Measurements from ENCODE around the gene RAP1GDS1. TPM values are rescaled to one million over a fixed set of nuclear protein-coding genes. Genes with fewer than 3 reads are reported as not detected.
A peak's percentile ranks its signal among the peaks of the same experiment; 100 is the strongest.

RAP1GDS1 gene
- total RNA-seq, 3 donors from 2014 or later (not counting 1 experiment from before 2014, with no cell fraction given): 58.5 to 60.0 (median 59.7) TPM

GRCh38 chr4:98253499-98253898, 7.7 kb upstream of the RAP1GDS1 start:
- no peak overlapping the region for H3K4me3 ChIP-seq (ENCODE audit: low read length)
- no CpG with 5 or more reads among the region's 1 CpG for WGBS (ENCODE audit: insufficient coverage)
- Mint-ChIP-seq H3K4me3 (no peak overlapping the region), H3K27ac (no peak overlapping the region), H3K4me1 (peaks cover 0 to 2% of the 10 kb centered on the region in 2 donors), H3K36me3 (no peaks in the 10 kb centered on the region), H3K27me3 (ENCODE audit: low read depth in 2 of 2) (peaks cover 0 to 7% of the 10 kb centered on the region in 2 donors), H3K9me3 (no peaks in the 10 kb centered on the region)
- H3K4me1 ChIP-seq (ENCODE audit: control insufficient read depth, insufficient read depth, low read length): no peaks in the 10 kb centered on the region
- intact Hi-C loops (cut with micrococcal nuclease): no loop called here
- TF ChIP-seq CTCF (IDR thresholded peaks at IDR 0.05): no peak
- H3K27me3 ChIP-seq (ENCODE audit: control insufficient read depth, insufficient read depth, low read length): peaks cover 3% of the 10 kb centered on the region
- DNase-seq (no peak), ATAC-seq (no peak)
- H3K27ac ChIP-seq (ENCODE audit: low read length): no peak overlapping the region
- no peaks in the 10 kb centered on the region for H3K36me3 ChIP-seq (ENCODE audit: control insufficient read depth, insufficient read depth, low read length)
- no peaks in the 10 kb centered on the region for H3K9me3 ChIP-seq (ENCODE audit: control insufficient read depth, insufficient read depth, low read length)

DNA sequence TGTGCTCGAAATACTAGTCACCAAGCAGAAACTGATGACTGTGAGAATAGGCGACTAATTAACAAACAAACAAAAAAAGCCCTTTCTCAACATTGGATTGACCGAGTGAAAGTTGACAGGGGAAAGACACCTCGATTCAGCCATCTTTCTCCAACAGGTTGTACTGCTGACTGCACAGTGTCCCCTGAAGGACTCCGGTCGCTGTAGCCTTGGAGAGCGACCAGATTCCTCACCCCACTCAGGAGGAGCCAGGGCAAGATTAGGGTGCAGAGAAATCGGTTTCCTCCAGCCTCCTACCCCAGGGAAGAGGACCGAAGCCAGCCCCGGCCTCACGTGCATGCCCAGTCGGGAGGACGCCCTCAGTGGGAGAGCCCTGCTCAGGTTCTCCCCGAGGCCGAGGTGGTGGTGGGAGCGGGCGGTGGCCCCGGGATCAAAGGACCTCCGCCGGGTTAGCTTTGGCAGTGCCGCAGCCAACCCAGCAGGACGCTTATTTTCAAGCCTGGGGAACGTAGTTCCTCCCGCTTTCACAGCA, 1.1 kb upstream of the RAP1GDS1 start:
- peak in 1 of 2 donors; percentile 59 for DNase-seq

GRCh38 chr4:98261405-98262291, 464 bp downstream of the RAP1GDS1 start:
- Mint-ChIP-seq H3K36me3 (no peaks in the 10 kb centered on the region), H3K9me3 (no peaks in the 10 kb centered on the region), H3K27ac (peak overlapping the region; percentile 70 to 93), H3K4me3 (peak overlapping the region; percentile 92), H3K4me1 (peaks cover 45 to 46% of the 10 kb centered on the region in 2 donors), H3K27me3 (ENCODE audit: low read depth in 2 of 2) (no peaks in the 10 kb centered on the region)
- intact Hi-C loops (cut with micrococcal nuclease): loop anchor here (1.0 to 5.0 kb wide), 3 partner anchors 118 to 736 kb away; partner anchors contain the start of genes METAP1 and STPG2
- ATAC-seq: peak; percentile 19 to 41 (median 24)
- no peaks in the 10 kb centered on the region for H3K27me3 ChIP-seq (ENCODE audit: control insufficient read depth, insufficient read depth, low read length)
- H3K36me3 ChIP-seq (ENCODE audit: control insufficient read depth, insufficient read depth, low read length): no peaks in the 10 kb centered on the region
- peaks cover 15% of the 10 kb centered on the region for H3K4me1 ChIP-seq (ENCODE audit: control insufficient read depth, insufficient read depth, low read length)
- WGBS (ENCODE audit: insufficient coverage): 0% methylated on average over 78 of the region's 78 CpGs
- DNase-seq: peak; percentile 49 to 69
- H3K4me3 ChIP-seq (ENCODE audit: low read length): peak overlapping the region; percentile 57
- peak overlapping the region; percentile 36 for H3K27ac ChIP-seq (ENCODE audit: low read length)
- no peak for TF ChIP-seq CTCF (IDR thresholded peaks at IDR 0.05)
- H3K9me3 ChIP-seq (ENCODE audit: control insufficient read depth, insufficient read depth, low read length): no peaks in the 10 kb centered on the region

More for the DNA sequence above, 1.1 kb upstream of the RAP1GDS1 start:
- Mint-ChIP-seq H3K27ac (peak overlapping the region; percentile 70 to 93), H3K36me3 (no peaks in the 10 kb centered on the region), H3K9me3 (no peaks in the 10 kb centered on the region), H3K27me3 (ENCODE audit: low read depth in 2 of 2) (peaks cover 0 to 4% of the 10 kb centered on the region in 2 donors), H3K4me1 (peaks cover 36 to 40% of the 10 kb centered on the region in 2 donors), H3K4me3 (peak overlapping the region; percentile 91)
- ATAC-seq: peak in 1 of 3 donors; percentile 3
- no peaks in the 10 kb centered on the region for H3K36me3 ChIP-seq (ENCODE audit: control insufficient read depth, insufficient read depth, low read length)
- H3K4me3 ChIP-seq (ENCODE audit: low read length): peak overlapping the region; percentile 96
- 3% methylated on average over 24 of the region's 24 CpGs for WGBS (ENCODE audit: insufficient coverage)
- intact Hi-C loops (cut with micrococcal nuclease): loop anchor here (1.0 to 5.0 kb wide), 2 partner anchors 398 to 737 kb away; partner anchors contain the start of genes METAP1 and TSPAN5
- no peaks in the 10 kb centered on the region for H3K27me3 ChIP-seq (ENCODE audit: control insufficient read depth, insufficient read depth, low read length)
- TF ChIP-seq CTCF (IDR thresholded peaks at IDR 0.05): no peak
- peaks cover 15% of the 10 kb centered on the region for H3K4me1 ChIP-seq (ENCODE audit: control insufficient read depth, insufficient read depth, low read length)
- peak overlapping the region; percentile 73 for H3K27ac ChIP-seq (ENCODE audit: low read length)
- H3K9me3 ChIP-seq (ENCODE audit: control insufficient read depth, insufficient read depth, low read length): no peaks in the 10 kb centered on the region

All from natural killer cell (primary cell).